Ishikawa (cell line): Measurements from ENCODE around the gene KCTD13.

Source experiments
- CEBPB ChIP-seq: IDR thresholded peaks from 2 replicates; pipeline ENCODE4 v1.6.1; 2012
- CREB1 ChIP-seq: IDR thresholded peaks from 2 replicates; pipeline ENCODE4 v1.6.1; 2012; ENCODE audit warnings: low read depth
- EGR1 ChIP-seq: IDR thresholded peaks from 2 replicates; pipeline ENCODE4 v1.6.1; 2012
- EP300 ChIP-seq: IDR thresholded peaks from 2 replicates; pipeline ENCODE4 v1.6.1; 2012; ENCODE audit warnings: borderline replicate concordance
- FOXM1 ChIP-seq: IDR thresholded peaks from 2 replicates; pipeline ENCODE4 v1.6.1; 2012; ENCODE audit warnings: low read depth, borderline replicate concordance
- NFIC ChIP-seq: IDR thresholded peaks from 2 replicates; pipeline ENCODE4 v1.6.1; 2012
- RAD21 ChIP-seq: IDR thresholded peaks from 2 replicates; pipeline ENCODE4 v1.6.1; 2012; ENCODE audit warnings: low read depth
- TAF1 ChIP-seq: IDR thresholded peaks from 2 replicates; pipeline ENCODE4 v1.6.1; 2012; ENCODE audit warnings: low read depth, mild to moderate bottlenecking
- TCF12 ChIP-seq: IDR thresholded peaks from 2 replicates; pipeline ENCODE4 v1.6.1; 2012; ENCODE audit warnings: low read depth
- TEAD4 ChIP-seq: IDR thresholded peaks from 2 replicates; pipeline ENCODE4 v1.6.1; 2012
- YY1 ChIP-seq: IDR thresholded peaks from 2 replicates; pipeline ENCODE4 v1.6.1; 2012; ENCODE audit warnings: low read depth
- ZBTB7A ChIP-seq: IDR thresholded peaks from 2 replicates; pipeline ENCODE4 v1.6.1; 2012; ENCODE audit warnings: low read depth
- TF ChIP-seq, protein P1 (sequence below): IDR thresholded peaks from 2 replicates; pipeline ENCODE4 v1.6.1; 2012; ENCODE audit warnings: low read depth, mild to moderate bottlenecking
- TF ChIP-seq, protein P2 (sequence below): IDR thresholded peaks from 2 replicates; pipeline ENCODE4 v1.6.1; 2012
- TF ChIP-seq, protein P3 (sequence below): IDR thresholded peaks from 2 replicates; pipeline ENCODE4 v1.6.1; 2012

The KCTD13 gene

DNA sequence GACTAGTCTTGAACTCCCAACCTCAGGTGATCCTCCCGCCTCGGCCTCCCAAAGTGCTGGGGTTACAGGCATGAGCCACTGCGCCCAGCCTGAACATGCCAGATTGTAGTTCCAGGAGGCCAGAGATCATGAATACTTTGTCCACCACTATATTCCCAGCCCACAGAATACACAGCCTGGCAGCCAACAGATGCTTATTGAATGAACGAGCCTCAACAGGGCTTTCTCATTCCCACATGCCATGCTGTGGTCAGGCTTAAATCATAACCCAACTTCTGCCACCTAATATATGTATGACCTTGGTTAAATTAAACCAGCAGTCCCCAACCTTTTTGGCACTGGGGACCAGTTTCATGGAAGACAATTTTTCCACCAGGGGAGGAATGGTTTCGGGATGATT is 32.7 kb upstream of the KCTD13 start:
- TF ChIP-seq, protein P1, sequence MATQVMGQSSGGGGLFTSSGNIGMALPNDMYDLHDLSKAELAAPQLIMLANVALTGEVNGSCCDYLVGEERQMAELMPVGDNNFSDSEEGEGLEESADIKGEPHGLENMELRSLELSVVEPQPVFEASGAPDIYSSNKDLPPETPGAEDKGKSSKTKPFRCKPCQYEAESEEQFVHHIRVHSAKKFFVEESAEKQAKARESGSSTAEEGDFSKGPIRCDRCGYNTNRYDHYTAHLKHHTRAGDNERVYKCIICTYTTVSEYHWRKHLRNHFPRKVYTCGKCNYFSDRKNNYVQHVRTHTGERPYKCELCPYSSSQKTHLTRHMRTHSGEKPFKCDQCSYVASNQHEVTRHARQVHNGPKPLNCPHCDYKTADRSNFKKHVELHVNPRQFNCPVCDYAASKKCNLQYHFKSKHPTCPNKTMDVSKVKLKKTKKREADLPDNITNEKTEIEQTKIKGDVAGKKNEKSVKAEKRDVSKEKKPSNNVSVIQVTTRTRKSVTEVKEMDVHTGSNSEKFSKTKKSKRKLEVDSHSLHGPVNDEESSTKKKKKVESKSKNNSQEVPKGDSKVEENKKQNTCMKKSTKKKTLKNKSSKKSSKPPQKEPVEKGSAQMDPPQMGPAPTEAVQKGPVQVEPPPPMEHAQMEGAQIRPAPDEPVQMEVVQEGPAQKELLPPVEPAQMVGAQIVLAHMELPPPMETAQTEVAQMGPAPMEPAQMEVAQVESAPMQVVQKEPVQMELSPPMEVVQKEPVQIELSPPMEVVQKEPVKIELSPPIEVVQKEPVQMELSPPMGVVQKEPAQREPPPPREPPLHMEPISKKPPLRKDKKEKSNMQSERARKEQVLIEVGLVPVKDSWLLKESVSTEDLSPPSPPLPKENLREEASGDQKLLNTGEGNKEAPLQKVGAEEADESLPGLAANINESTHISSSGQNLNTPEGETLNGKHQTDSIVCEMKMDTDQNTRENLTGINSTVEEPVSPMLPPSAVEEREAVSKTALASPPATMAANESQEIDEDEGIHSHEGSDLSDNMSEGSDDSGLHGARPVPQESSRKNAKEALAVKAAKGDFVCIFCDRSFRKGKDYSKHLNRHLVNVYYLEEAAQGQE, result no peak
- TF ChIP-seq FOXM1 (no peak), CREB1 (no peak), TAF1 (no peak), TCF12 (no peak), CEBPB (no peak), ZBTB7A (no peak), YY1 (no peak), EP300 (no peak), TEAD4 (no peak), EGR1 (no peak)
- TF ChIP-seq, protein P2, sequence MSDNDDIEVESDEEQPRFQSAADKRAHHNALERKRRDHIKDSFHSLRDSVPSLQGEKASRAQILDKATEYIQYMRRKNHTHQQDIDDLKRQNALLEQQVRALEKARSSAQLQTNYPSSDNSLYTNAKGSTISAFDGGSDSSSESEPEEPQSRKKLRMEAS, result no peak
- TF ChIP-seq, protein P3, sequence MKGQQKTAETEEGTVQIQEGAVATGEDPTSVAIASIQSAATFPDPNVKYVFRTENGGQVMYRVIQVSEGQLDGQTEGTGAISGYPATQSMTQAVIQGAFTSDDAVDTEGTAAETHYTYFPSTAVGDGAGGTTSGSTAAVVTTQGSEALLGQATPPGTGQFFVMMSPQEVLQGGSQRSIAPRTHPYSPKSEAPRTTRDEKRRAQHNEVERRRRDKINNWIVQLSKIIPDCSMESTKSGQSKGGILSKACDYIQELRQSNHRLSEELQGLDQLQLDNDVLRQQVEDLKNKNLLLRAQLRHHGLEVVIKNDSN, result no peak

DNA sequence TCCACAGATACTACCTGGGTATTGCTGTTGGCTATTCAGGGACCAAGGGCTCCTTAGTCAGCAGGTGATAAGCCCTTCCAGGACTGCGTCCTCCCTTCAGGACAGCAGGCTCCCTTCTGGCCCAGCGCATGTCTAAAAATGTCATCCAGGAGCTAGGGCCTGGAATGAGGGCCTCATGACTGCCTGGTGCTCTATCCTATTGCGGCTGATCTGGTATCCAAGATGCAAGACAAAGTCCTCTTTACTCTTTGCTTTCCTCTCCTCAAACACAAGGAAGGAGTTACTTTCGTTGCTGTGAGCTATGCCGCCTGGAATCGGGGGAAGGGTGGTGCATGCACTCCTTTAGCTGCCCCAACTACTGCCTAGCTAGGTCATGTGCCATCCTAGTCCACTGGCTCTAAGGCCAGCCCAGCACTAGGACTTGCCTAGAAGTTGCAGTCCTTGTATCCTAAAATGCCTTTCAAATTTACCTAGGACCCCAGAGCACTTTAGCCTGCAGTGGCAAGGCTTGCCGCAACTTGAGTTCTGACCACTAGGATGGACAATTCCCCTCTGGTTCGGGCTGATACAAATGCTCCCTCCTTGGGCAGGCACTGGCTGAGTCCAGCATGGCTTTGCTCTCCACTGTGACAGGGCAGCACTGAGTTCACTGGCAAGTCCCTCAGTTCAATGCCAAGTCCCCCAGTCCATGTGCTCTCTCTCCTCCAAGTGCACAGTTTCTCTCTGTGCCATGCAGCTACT is 25.8 kb upstream of the KCTD13 start:
- TF ChIP-seq TAF1, result no peak

DNA sequence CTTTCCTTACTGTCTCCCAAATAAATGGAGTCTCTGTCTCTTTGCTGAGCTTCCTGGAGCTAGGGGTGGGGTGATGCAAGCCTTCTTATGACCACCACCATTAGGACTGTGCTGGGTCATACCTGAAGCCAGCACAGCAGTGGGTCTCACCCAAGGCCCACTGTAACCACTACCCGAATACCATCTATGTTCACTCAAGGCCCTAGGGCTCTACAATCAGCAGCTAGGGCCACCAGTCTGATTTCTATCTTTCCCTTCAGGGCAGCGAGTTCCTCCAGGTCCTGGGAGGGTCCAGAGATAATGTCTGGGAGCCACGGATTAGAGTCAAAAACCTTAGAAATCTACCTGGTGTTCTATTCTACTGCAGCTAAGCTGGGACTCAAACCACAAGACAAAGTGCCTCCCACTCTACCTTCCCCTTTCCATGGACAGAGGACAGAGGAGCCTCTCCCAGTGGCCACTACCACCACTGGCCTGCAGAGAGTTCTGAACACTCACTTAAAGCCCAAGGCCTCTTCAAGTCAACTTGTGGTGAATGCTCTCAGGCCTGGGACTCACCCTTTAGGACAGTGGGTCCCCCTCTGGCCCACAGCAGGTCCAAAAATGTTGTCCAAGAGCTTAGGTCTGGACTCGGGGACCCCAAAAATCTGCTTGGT is 24.9 kb upstream of the KCTD13 start:
- TF ChIP-seq, protein P1, result no peak
- TF ChIP-seq TCF12 (no peak), ZBTB7A (no peak), EP300 (no peak), TAF1 (no peak), YY1 (no peak), FOXM1 (no peak), CEBPB (no peak)
- TF ChIP-seq, protein P3, result no peak

DNA sequence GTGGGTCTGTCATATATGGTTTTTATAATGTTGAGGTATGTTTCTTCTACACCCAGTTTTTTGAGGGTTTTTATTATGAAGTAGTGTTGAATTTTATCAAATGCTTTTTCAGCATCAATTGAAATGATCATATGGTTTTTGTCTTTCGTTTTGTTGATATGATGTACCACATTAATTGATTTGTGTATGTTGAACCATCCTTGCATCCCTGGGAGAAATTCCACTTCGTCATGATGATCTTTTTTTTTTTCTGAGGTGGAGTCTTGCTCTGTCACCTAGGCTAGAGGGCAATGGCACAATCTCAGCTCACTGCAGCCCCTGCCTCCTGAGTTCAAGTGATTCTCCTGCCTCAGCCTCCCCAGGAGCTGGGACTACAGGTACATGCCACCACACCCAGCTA is 21.9 kb upstream of the KCTD13 start:
- no peak for TF ChIP-seq CEBPB
- TF ChIP-seq, protein P2, result no peak
- no peak for TF ChIP-seq TAF1
- TF ChIP-seq EGR1, result no peak
- TF ChIP-seq FOXM1, result no peak
- TF ChIP-seq, protein P1, result no peak
- no peak for TF ChIP-seq TCF12
- TF ChIP-seq ZBTB7A, result no peak
- TF ChIP-seq CREB1, result no peak
- TF ChIP-seq RAD21, result no peak
- no peak for TF ChIP-seq YY1
- TF ChIP-seq NFIC, result no peak
- TF ChIP-seq TEAD4, result no peak
